GM13976 (cell line): Measurements from ENCODE around the gene ZNF335.

ENCODE experiments used
- DNase-seq: peaks from one replicate; pipeline ENCODE4 v3.0.0; 2012; ENCODE audit warnings: low spot score
- CTCF ChIP-seq: IDR thresholded peaks from 2 replicates; pipeline ENCODE4 v1.5.1; 2012; ENCODE audit warnings: borderline replicate concordance, mild to moderate bottlenecking; ENCODE audit not compliant: insufficient read depth; ENCODE audit errors: extremely low read depth, missing control alignments, control extremely low read depth
- in situ Hi-C: fragments of 300-500 bp; cut with MboI; formaldehyde crosslinking; loops from one replicate; pipeline ENCODE4 v1.12.0; 2022; ENCODE audit warnings: low sequenced_read_pairs, mixed read lengths, inconsistent platforms; ENCODE audit not compliant: unreplicated experiment

ZNF335 gene

GRCh38 chr20:45948261-45948733 lies 23.7 kb downstream of the ZNF335 start:
- no peak for DNase-seq
- in situ Hi-C loops = no loop called here
- TF ChIP-seq CTCF = no peak

- in situ Hi-C loops = no loop called here
- DNase-seq = no peak
- TF ChIP-seq CTCF = no peak
Observed at GRCh38 chr20:45947110-45947866, 24.7 kb downstream of the ZNF335 start.

GRCh38 chr20:45946149-45946970 lies 25.6 kb downstream of the ZNF335 start:
- TF ChIP-seq CTCF = no peak
- no peak for DNase-seq
- in situ Hi-C loops = no loop called here

GRCh38 chr20:45945678-45946148 lies 26.3 kb downstream of the ZNF335 start:
- no peak for TF ChIP-seq CTCF
- no peak for DNase-seq
- in situ Hi-C loops = no loop called here

GRCh38 chr20:45944965-45945677 lies 26.9 kb downstream of the ZNF335 start:
- DNase-seq = no peak
- in situ Hi-C loops = no loop called here
- no peak for TF ChIP-seq CTCF
